Stimulated activated CD8-positive, alpha-beta memory T cell treated with anti-CD3 and anti-CD28 coated beads, Interleukin-15, amount 100 ng/mL, for 24 hours (primary cell): ENCODE results near the gene ZNF222.

Source experiments
- DNase-seq: peaks from one replicate; pipeline ENCODE4 v3.0.0-alpha.2; 2020; ENCODE audit warnings: low read depth

The ZNF222 gene

DNA sequence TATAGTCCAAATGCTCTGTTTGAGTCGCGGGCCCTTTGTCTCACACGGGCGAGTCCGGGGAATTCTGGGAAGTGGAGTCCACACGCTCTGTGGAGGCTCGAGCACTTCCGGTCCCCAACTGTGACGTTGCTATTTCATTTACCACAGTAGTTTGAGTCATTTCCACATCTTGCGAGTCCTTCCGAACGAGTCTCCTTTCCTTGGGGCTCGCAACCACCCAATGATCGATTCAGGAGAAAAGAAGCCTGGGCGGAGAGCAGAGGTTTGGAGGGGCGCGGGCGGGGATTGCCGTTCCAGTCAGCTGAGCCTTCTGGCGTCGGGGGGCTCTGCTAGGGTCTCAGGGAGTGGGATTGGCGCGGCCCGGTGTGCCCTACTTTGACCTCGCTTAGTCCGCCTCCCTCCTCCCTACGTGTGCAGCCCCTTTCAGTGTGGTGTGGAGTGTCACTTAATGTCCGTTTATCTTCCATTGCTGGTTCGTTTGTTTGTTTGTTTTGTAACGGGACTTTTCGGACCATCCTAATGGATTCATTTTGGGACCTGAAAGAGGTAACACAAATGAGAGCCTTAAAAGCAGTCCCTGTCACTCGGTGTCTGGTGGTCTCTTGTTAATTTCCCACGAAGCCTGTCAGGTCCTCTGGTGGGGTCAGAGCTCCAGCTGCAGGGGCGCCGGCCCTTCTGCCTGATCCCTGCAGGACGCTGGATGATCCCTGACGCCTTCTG lies at the start of gene ZNF222:
Gene ZNF222, plus strand, starts transcription at position 163 of the 720 bp plus-strand sequence. Its CDS starts 58 bp downstream, at position 221.
- peak; percentile 40 for DNase-seq

DNA sequence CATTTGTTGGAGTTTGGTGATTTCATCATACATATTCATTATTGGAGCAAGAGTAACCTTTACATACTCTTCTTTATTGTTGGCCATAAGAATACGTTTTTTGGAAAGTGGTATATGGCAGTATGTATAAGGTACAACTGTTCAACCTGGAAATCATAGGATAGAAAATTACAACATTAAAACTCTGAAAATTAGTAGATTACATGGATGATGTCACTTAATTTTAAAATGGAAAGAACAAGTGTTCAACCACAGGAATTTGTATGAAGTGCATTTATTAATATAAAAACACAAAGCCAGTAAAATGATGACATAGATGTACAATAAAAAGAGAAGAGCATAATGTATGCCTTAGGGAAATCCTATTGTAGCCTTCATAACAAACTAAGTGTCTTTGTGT lies 48.4 kb upstream of the ZNF222 start:
- no peak for DNase-seq

DNA sequence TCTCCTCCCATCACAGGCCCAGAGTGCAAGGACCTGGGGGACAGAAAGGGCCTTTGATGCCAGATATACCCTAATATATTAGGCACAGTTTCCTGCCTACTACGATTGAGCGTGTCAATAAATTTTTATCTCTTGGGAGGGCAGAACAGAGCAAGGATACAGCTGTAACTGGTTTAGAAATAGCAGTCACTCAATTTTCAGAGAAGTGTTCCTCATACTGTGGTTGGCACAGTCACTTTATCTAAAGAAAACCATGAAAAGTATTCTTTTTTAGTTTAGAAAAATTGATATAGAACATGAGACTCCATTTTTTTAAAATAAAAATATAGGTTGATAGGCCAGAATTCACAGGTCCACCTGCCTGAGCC lies 41.7 kb upstream of the ZNF222 start:
- DNase-seq, result no peak

DNA sequence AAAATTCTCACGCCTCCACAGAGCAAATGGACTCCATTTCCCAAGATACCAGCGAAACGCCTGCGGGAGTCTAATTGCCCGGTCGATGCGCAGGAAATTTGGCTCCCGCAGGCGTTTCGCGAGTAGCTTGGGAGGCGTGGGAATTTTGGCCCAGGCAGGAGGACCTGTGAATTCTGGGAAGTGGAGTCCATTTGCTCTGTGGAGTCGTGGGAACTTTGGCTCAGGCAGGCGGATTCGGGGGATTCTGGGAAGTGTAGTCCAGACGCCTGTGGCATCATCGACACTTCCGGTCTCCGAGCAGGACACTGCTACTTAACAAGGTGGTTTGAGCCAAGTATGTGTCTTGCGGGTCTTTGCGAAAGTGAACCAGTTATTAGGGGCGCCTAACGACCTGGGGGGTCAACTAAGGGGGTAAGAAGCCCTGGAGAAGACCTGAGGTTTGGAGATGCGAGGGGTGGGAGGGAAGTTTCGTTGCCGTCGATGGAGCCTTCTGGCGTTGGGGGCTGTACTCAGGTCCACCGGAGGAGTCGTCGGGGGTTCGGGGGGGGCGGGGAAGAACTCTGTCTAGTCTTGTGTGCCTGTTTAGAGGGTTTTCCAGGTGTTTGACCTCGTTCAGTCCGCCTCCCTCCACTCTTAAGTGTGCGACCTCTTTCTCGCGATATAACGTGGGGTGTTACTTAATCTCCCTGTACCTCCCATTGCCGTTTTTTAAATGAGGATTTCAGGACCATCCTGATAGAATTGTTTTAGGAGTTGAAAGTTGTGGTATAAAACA lies 41.1 kb upstream of the ZNF222 start, which contains the start of gene ZNF155:
Gene ZNF155, plus strand, starts transcription at position 277 of the 775 bp plus-strand sequence. CDS start 4,356 bp downstream, outside the sequence.
- DNase-seq, result peak; percentile 37

DNA sequence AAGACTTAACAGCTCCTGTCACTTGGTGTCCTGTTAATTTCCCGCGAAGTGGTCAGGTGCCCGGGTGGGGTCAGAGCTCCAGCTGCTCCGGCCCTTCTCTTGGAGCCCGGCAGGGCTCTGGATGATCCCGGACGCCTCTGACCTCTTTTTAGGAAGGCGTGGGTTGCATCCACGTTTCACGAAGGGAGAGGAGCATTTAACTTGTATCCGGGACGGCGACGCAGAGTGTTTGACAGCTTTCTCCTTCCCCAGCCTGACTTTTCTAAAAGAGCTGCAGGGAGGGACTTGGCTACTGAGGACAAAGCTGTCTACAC lies 40.5 kb upstream of the ZNF222 start:
- DNase-seq, result no peak

DNA sequence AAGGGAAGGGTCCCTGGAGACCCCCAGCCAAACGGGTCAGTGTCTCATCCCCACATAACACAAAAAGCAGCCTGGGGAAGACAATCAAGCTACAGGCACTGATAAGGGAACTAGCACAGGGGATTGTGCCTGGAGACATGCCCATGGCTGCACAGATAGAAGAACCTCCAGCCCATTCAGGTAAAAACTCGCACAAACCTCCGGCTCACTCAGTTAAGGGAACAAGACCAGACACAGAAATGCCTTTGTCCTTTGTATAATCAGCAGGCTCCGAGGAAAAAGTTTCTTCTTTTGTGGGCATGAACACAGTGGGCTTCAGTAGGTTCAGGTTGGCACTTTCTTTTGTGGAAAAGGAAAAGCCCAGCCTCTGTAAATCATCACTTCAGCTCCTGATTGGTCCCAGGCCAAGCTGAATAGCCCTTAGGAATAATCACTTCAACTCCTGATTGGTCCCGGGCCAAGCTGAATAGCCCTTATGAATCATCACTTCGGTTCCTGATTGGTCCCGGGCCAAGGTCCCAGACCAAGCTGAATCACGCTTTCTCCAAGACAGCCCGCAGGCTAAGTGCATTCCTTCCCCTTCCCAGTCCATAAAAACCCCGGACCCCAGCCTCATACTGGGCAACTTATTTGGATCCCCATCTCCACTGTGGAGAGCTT lies 27.4 kb upstream of the ZNF222 start:
- no peak for DNase-seq

DNA sequence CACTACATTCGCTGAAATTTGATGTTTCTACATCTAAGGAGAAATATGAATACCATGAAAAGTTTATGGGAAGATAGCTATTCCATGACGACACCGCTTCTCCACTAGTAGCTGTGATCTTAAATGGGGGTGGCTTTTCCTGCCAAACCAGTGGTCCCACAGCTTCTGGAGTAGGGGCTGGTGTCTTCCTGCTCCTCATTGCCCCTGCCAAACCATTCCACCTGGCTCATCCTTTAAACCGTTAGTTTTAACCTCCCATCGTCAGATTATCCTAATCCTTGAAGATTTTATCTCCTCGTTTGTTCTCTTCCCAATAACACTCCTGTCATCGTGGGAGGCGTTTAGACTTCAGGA lies 23.0 kb upstream of the ZNF222 start:
- no peak for DNase-seq

DNA sequence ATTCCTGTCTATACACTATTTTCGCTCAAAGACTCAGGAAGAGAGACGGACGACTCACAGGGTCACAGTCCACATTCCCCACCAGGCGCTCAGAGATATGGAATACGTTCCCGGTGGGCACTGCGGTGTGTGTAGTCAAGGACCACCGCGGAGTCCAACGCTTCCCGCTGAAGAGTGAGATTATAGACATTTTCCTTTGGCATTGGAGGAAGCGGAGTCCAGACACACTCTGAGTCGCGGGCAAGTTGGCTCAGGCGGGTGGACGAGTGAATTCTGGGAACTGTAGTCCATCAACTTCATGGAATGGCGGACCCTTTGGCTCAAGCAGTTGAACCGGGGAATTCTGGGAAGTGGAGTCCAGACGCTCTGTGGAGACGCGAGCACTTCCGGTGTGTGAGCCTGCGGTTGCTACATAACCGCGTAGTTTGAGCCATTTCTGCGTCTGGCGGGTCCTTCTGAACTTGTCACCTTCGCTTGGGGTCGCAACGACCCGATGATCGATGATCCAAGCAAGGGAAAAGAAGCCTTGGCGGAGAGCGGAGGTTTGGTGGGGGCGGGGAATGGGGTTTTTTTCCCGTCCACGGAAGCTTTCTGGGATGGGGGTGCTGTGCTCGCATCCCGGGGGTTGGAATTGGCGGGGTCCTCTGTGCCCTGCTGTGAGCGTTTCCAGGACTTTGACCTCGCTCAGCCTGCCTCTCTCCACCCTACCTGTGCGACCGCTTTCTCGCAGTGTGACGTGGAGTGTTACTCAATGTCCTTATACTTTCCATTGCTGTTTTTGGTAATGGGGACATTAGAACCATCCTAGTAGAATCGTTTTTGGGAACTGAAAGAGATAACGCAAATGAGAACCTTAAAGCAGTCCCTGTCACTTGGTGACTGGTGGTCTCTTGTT lies 22.4 kb upstream of the ZNF222 start, which contains the start of gene ZNF230:
Gene ZNF230, plus strand, starts transcription at position 392 of the 895 bp plus-strand sequence. CDS start 4,122 bp downstream, outside the sequence.
- DNase-seq, result peak; percentile 45

DNA sequence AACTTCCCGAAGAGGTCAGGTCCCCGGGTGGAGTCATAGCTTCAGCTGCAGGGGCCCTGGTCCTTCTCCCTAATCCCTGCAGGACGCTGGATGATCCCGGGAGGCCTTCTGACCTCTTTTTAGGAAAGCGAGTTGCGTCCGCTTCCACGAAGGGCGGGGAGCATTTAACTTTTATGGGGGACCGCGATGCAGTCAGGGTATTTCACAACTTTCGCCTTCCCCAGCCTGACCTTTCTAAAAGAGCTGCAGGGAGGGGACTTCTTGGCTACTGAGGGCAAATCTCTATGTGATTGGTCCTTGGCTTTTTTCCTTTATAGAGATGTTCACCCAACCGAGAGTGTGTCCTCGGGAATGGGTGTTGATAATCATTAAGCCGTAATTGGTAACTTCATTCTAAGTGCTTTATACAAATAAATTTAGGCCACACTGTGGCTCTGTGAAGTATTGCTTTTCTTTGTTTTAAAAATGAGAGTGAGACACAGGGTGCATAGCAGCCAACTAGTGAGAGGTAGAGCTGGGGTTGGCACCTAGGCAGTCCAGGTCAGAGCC lies 21.6 kb upstream of the ZNF222 start:
- no peak for DNase-seq

DNA sequence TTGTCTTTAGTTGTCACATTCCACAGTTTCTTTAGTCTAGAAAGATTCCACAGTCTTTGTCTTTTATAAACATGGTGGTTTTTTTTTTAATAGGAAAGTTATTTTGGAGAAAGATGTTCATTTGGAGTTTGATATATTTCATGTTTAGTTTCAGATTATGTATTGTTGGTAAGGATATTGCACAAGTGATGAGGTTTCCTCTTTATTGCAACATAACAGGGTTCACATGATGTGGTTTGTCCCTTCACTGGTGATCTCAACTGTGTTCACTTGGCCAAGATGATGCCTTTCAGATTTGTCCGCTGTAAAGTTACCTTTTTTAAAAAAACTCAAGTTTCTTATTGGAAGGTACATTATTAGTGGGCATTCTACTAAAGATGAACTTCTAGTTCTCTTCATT lies 19.2 kb upstream of the ZNF222 start:
- no peak for DNase-seq

DNA sequence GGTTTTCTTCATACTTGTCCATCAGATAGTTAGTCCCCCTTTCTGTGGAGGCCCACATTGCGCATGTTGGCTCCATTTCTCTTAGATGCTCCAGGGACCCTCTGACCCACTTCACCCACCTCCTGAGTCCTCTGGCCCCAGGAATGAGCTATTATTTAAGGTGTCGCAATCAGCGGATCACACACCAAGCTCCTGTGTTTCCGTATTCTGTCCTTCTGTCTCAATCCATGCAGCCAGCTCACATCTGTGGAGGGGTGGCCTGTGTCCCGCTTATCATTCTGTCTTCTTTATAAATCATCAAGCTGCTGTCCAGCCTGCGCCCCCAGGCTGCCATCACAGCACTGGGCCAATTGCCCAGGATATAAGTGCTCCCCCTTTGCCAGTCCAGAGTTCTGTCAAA lies 17.7 kb upstream of the ZNF222 start:
- no peak for DNase-seq

DNA sequence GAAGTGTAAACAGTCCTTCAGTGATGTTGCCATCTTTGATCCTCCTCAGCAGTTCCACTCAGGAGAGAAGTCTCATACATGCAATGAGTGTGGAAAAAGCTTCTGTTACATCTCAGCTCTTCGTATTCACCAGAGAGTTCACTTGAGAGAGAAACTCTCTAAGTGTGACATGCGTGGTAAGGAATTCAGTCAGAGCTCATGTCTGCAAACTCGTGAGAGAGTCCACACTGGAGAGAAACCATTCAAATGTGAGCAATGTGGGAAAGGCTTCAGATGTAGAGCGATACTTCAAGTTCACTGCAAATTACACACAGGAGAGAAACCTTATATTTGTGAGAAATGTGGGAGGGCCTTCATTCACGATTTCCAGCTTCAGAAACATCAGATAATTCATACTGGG lies 14.7 kb upstream of the ZNF222 start:
- no peak for DNase-seq

DNA sequence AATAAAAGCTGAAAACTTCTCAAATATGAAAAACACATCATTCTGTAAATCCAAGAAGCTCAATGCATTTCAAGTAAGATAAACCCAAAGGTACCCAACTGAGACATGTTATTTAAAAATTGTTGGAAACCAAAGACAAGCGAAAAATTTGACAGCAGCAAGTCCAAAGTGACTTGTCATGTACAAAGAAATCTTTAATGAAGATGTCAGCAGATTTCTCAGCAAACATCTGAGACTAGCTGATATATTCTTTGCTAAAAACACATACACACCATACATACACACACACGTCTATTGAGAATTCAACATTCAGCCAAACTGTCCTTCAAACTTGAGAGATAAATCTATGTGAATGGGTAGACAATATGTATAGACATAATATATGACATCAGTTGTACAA lies 5.7 kb upstream of the ZNF222 start:
- DNase-seq, result no peak

DNA sequence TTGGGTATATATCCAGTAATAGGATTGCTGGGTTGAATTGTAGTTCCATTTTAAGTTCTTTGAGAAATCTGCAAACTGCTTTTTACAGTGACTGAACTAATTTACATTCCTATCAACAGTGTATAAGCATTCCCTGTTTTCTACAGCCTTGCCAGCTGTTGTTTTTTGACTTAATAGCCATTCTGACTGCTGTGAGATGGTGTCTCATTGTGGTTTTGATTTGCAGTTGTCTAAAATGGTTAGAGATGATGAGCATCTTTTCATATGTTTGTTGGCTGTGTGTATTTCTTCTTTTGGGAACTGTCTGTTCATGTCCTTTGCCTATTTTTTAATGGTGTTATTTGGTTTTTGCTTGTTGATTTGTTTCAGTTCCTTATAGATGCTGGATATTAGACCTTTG lies 4.0 kb upstream of the ZNF222 start:
- DNase-seq, result no peak

DNA sequence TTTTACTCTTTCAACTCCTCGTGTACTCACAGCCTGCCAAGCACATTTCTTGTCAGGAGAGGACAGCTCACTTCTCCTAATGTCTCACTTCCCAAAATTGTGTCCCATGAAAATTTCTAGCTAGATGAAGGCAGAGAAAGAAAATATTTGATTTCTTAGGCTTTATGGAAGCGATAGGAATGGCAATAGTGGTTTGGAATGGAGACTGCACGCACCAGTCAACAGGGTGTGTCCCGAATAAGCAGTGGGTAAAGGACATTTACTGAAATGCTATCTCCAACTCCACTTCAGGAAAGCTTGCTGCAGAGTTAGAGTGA lies 321 bp upstream of the ZNF222 start:
- no peak for DNase-seq

DNA sequence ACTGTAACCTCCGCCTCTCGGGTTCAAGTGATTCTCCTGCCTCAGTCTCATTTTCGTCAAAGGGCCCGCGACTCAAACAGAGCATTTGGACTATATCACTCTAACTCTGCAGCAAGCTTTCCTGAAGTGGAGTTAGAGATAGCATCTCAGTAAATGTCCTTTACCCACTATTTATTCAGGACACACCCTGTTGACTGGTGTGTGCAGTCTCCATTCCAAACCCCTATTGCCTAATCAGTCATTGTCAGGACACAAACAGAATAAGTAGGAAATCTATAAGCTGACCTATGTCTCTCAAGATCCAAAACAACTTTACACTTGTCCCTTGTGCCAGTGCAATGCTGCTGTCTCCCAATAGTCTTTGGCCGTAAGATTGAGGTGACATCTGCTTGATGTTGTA lies 1.4 kb downstream of the ZNF222 start:
- no peak for DNase-seq

DNA sequence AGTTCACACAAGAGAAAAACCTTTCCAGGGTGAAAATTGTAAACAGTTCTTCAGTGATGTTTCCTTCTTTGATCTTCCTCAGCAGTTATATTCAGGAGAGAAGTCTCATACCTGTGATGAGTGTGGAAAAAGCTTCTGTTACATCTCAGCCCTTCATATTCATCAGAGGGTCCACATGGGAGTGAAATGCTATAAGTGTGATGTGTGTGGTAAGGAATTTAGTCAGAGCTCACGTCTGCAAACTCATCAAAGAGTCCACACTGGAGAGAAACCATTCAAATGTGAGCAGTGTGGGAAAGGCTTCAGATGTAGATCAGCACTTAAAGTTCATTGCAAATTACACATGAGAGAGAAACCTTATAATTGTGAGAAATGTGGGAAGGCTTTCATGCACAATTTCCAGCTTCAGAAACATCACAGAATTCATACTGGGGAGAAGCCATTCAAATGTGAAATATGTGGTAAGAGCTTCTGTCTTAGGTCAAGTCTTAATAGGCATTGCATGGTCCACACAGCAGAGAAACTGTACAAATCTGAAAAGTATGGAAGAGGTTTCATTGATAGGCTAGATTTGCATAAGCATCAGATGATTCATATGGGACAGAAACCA lies 6.9 kb downstream of the ZNF222 start:
- no peak for DNase-seq

DNA sequence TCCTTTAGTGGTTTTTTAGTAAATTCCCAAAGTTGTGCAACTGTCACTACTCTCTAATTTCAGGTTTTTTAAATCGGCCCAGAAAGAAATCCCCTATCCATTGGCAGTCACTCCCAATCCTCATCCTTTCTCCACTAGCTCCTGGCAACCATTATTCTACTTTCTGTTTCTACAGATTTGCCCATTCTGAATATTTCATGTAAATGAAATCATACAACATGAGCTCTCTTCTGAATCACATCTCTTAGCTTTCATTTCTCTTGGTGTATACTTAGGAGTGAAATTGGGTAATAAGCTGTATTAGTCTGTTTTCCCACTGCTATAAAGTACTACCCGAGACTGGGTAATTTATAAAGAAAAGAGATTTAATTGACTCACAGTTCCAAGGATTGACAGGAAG lies 17.0 kb downstream of the ZNF222 start:
- DNase-seq, result no peak

DNA sequence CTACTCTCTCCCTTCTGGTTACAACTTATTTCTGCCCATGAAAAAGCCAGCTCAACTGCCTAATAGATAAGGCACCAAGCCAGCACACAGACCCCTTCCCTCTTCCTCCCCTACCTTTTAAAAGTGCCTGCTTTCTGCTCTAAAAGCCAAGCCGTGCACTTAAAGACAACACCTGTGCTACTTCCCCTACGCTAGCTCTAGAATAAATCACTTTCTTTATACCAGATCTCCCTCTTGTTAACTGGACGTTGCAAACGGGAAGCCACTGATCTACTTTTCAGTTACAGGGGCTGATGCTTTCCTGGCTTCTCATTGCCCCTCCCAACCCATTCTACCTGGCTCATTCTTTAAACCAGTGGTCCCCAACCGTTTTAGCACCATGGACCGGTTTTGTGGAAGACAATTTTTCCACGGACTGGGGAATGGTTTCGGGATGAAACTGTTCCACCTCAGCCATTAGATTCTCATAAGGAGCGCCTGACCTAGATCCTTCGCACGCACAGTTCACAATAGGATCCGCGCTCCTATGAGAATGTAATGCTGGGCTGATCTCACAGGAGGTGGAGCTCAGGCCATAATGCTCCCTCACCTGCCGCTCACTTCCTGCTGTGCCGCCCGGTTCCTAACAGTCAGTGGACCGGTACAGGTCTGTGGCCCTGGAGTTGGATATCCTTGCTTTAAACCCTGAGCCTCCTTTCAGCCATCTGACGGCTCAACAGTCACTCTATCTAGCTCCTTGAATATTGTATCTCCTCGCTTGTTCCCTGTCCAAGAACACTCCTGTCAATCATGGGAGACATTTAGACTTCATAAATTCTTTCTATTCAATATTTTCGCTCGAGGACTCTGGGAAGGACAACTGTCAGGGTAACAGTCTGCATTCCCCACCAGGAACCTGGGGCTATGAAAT lies 25.8 kb downstream of the ZNF222 start:
- DNase-seq, result no peak

DNA sequence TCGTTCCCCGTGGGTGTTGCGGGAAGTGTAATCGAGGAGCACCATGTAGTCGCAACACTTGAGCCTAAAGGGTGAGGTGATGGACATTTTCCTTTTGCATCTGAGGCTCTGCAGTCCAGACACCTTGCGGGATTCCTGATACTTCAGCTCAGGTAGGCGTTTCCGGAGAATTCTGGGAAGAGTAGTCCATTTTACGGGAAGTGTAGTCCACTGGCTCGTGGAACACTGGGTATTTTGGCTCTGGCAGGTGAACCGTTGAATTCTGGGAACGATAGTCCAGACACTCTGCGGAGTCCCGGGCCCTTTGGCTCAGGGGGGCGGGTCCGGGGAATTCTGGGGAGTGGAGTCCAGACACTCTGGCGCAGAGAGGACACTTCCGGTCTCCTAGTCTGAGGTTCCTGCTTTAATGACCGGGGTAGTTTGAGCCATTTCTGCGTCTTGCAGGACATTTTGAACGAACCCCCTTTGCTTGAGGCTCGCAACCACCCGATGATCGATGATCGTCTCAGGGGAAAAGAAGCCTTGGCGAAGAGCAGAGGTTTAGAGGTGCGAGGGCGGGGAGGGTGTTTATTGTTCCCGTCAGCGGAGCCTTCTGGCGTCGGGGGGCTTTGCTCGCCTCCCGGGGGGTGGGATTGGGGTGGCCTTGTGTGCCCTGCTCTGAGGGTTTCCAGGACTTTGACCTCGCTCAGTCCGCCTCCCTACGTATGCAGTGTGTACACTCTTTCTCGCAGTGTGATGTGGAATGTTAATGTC lies 26.6 kb downstream of the ZNF222 start, which contains the start of gene ZNF223:
Gene ZNF223, plus strand, starts transcription at position 387 of the 753 bp plus-strand sequence. CDS start 3,141 bp downstream, outside the sequence.
- DNase-seq, result no peak
